ENCODE results near the gene CDH4. TPM values are rescaled to one million over a fixed set of nuclear protein-coding genes. Genes with fewer than 3 reads are reported as not detected.

CDH4 gene
- total RNA-seq, 4 donors from 2014 or later, result not detected

DNA sequence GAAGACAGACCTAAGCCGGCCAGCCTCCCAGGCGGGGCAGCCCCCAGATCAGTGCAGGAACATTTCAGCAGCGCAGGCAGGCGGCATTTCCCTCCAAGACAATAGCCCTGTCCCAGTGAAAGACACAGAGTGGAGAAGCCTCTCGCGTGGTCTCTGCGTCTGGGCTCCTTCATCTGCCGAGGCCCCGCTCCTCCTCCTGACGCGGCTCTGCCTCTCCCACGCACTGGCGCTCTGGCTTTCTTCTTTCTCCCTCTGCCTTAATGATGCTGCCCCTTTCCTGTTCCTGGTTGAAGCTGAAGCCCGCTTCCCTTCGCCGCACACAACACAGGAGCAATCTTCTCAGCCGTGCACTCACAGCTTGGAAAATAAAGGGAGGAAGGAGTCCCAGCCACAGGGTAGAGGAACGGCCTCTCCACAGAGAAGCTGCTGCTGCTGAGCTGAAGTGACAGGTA lies 347.5 kb downstream of the CDH4 start:
- no peaks in the 10 kb centered on the region for H3K9me3 ChIP-seq
- WGBS, 2 donors (ENCODE audit: low coverage in 1 of 2), result 68 to 69% methylated on average over 5 to 18 of the region's 18 CpGs
- no peak overlapping the region for H3K27ac ChIP-seq
- H3K4me1 ChIP-seq, result no peaks in the 10 kb centered on the region
- TF ChIP-seq POLR2A (IDR thresholded peaks at IDR 0.05) (no peak), EP300 (IDR thresholded peaks at IDR 0.05; ENCODE audit: low read depth) (no peak), POLR2AphosphoS5 (IDR thresholded peaks at IDR 0.05) (no peak)
- TF ChIP-seq, protein P1, sequence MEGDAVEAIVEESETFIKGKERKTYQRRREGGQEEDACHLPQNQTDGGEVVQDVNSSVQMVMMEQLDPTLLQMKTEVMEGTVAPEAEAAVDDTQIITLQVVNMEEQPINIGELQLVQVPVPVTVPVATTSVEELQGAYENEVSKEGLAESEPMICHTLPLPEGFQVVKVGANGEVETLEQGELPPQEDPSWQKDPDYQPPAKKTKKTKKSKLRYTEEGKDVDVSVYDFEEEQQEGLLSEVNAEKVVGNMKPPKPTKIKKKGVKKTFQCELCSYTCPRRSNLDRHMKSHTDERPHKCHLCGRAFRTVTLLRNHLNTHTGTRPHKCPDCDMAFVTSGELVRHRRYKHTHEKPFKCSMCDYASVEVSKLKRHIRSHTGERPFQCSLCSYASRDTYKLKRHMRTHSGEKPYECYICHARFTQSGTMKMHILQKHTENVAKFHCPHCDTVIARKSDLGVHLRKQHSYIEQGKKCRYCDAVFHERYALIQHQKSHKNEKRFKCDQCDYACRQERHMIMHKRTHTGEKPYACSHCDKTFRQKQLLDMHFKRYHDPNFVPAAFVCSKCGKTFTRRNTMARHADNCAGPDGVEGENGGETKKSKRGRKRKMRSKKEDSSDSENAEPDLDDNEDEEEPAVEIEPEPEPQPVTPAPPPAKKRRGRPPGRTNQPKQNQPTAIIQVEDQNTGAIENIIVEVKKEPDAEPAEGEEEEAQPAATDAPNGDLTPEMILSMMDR (IDR thresholded peaks at IDR 0.05), result no peak
- in situ Hi-C loops (cut with MboI; ENCODE audit: low pct_ligation_motif_present in 1 of 4, low pct_unique_long_range_greater_than_20kb in 1 of 4, low sequenced_read_pairs in 3 of 4), result no loop called here
- H3K4me3 ChIP-seq, result no peak overlapping the region
- H3K36me3 ChIP-seq, result no peaks in the 10 kb centered on the region
- intact Hi-C loops (cut with DNase I; ENCODE audit: low total_unique reads), result no loop called here
- DNase-seq, result no peak
- H3K27me3 ChIP-seq, result peaks cover 5% of the 10 kb centered on the region

GRCh38 chr20:61600016-61600415 lies 348.0 kb downstream of the CDH4 start:
- Histone ChIP-seq H3K9me3 (no peaks in the 10 kb centered on the region), H3K4me1 (no peaks in the 10 kb centered on the region), H3K27ac (no peak overlapping the region), H3K27me3 (peaks cover 5% of the 10 kb centered on the region), H3K36me3 (no peaks in the 10 kb centered on the region), H3K4me3 (no peak overlapping the region)
- intact Hi-C loops (cut with DNase I; ENCODE audit: low total_unique reads), result no loop called here
- WGBS, 2 donors (ENCODE audit: low coverage in 1 of 2), result 80 to 83% methylated on average over 3 to 16 of the region's 16 CpGs
- in situ Hi-C loops (cut with MboI; ENCODE audit: low pct_ligation_motif_present in 1 of 4, low pct_unique_long_range_greater_than_20kb in 1 of 4, low sequenced_read_pairs in 3 of 4), result loop anchor here in 1 of 4 donors (10.0 kb wide), 1 partner anchor 65 kb away; no protein-coding TSS in a partner anchor
- DNase-seq, result no peak
- TF ChIP-seq EP300 (IDR thresholded peaks at IDR 0.05; ENCODE audit: low read depth) (no peak), POLR2AphosphoS5 (IDR thresholded peaks at IDR 0.05) (no peak), POLR2A (IDR thresholded peaks at IDR 0.05) (no peak)
- TF ChIP-seq, protein P1 (IDR thresholded peaks at IDR 0.05), result no peak

DNA sequence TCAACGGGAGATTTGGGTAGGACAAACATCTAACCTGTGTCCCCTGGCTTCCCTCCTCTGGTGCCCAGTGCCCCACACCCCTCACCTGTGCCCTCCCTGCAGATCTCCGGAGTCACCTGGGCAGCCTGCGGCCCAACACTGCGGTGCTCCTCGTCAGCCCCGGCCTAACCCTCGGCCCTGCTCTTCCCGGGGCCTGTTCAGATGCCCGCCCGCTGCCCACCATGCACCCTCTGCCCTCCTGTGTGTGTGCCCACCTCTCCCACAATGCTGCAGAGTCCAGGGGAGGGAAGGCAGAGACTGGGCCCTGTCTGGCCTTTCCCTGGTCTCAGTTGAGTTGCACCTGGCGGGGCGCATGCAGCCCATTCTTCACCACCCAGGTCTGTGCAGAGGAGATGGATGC lies 349.3 kb downstream of the CDH4 start:
- intact Hi-C loops (cut with DNase I; ENCODE audit: low total_unique reads), result no loop called here
- H3K9me3 ChIP-seq, result no peaks in the 10 kb centered on the region

DNA sequence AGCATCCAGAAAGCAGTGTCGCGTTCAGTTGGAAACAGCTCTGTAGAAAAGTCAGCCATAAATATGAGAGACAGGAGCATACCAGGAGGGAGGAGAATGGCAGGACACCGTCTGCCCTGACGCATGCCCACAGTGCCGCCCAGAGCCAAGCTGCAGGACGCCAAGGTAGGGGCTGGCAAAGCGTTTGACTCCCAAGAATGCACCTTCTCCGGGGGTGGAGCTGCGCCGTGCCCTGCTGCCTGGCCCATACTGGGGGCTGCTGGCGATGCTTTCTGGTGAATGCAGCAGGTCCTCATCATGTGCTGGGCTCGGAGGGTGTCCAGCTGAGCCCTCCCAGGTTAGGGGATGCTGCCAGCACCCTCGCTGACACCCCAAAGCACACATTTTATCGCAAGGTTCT lies 349.8 kb downstream of the CDH4 start:
- in situ Hi-C loops (cut with MboI; ENCODE audit: low pct_ligation_motif_present in 1 of 4, low pct_unique_long_range_greater_than_20kb in 1 of 4, low sequenced_read_pairs in 3 of 4) (loop anchor here in 1 of 4 donors (10.0 kb wide), 1 partner anchor 63 kb away; no protein-coding TSS in a partner anchor), intact Hi-C loops (cut with DNase I; ENCODE audit: low total_unique reads) (no loop called here)
- Histone ChIP-seq H3K27me3 (peaks cover 5% of the 10 kb centered on the region), H3K9me3 (no peaks in the 10 kb centered on the region), H3K27ac (no peak overlapping the region), H3K4me3 (no peak overlapping the region), H3K36me3 (no peaks in the 10 kb centered on the region), H3K4me1 (no peaks in the 10 kb centered on the region)
- no peak for DNase-seq
- 84% methylated on average over 14 of the region's 14 CpGs; no CpG with 5 or more reads in 1 of the 2 donors for WGBS, 2 donors (ENCODE audit: low coverage in 1 of 2)
- TF ChIP-seq POLR2A (IDR thresholded peaks at IDR 0.05) (no peak), EP300 (IDR thresholded peaks at IDR 0.05; ENCODE audit: low read depth) (no peak), POLR2AphosphoS5 (IDR thresholded peaks at IDR 0.05) (no peak)
- TF ChIP-seq, protein P1 (IDR thresholded peaks at IDR 0.05), result no peak

More for the DNA sequence above, 349.3 kb downstream of the CDH4 start:
- Histone ChIP-seq H3K4me3 (no peak overlapping the region), H3K27ac (no peak overlapping the region), H3K27me3 (peaks cover 5% of the 10 kb centered on the region), H3K36me3 (no peaks in the 10 kb centered on the region), H3K4me1 (no peaks in the 10 kb centered on the region)
- in situ Hi-C loops (cut with MboI; ENCODE audit: low pct_ligation_motif_present in 1 of 4, low pct_unique_long_range_greater_than_20kb in 1 of 4, low sequenced_read_pairs in 3 of 4), result loop anchor here in 1 of 4 donors (10.0 kb wide), 1 partner anchor 63 kb away; no protein-coding TSS in a partner anchor
- WGBS, 2 donors (ENCODE audit: low coverage in 1 of 2), result 95% methylated on average over 12 of the region's 12 CpGs; no CpG with 5 or more reads in 1 of the 2 donors
- no peak for DNase-seq
- TF ChIP-seq, protein P1 (IDR thresholded peaks at IDR 0.05), result no peak
- TF ChIP-seq POLR2AphosphoS5 (IDR thresholded peaks at IDR 0.05), result no peak
- TF ChIP-seq POLR2A (IDR thresholded peaks at IDR 0.05), result no peak
- no peak for TF ChIP-seq EP300 (IDR thresholded peaks at IDR 0.05; ENCODE audit: low read depth)
